ENCODE results near the gene NOTCH4.
A peak's percentile ranks its signal among the peaks of the same experiment; 100 is the strongest.

Gene NOTCH4

GRCh38 chr6:32195902-32196681 is 27.8 kb downstream of the NOTCH4 start:
- H3K9me3 ChIP-seq (ENCODE audit: control insufficient read depth, insufficient read depth, low read depth, low read length) = no peaks in the 10 kb centered on the region
- H3K4me3 ChIP-seq (ENCODE audit: low read depth, low read length) = peak overlapping the region; percentile 72
- no peaks in the 10 kb centered on the region for H3K36me3 ChIP-seq (ENCODE audit: control insufficient read depth in 2 of 2, insufficient read depth in 1 of 2, low read length in 2 of 2)
- ChIA-PET POLR2A (interaction anchor here (0.6 to 2.3 kb wide), 21 partner anchors 9 to 775 kb away, joined by 3 to 28 read pairs (median 6); partner anchors contain the start of genes AGPAT1, ATF6B, DXO and FKBPL), CTCF (interaction anchor here (0.5 to 2.2 kb wide), 21 partner anchors 8 to 441 kb away, joined by 3 to 25 read pairs (median 5); partner anchors contain the start of genes ATF6B and HLA-DQA1)
- H3K4me1 ChIP-seq (ENCODE audit: control insufficient read depth, insufficient read depth, low read length) = peaks cover 4% of the 10 kb centered on the region
- H3K27ac ChIP-seq (ENCODE audit: extremely low read depth, low read depth, low read length) = peak overlapping the region; percentile 97
- TF ChIP-seq KLF9 (tag by site-specific recombination; IDR thresholded peaks at IDR 0.05; ENCODE audit: low read depth) (peak; percentile 93), ZFP41 (tag by site-specific recombination; IDR thresholded peaks at IDR 0.05; ENCODE audit: borderline replicate concordance) (no peak), ZNF214 (tag by site-specific recombination; IDR thresholded peaks at IDR 0.05; ENCODE audit: borderline replicate concordance) (no peak), GLI4 (tag by site-specific recombination; IDR thresholded peaks at IDR 0.05) (0 out of 2 replicates have a peak, but pooled peaks have one; percentile 44), ZNF274 (IDR thresholded peaks at IDR 0.05; ENCODE audit: low read length) (no peak), ZNF274 (tag by site-specific recombination; IDR thresholded peaks at IDR 0.05; ENCODE audit: borderline replicate concordance) (no peak), ZNF639 (tag by site-specific recombination; IDR thresholded peaks at IDR 0.05) (no peak), ZNF501 (tag by site-specific recombination; IDR thresholded peaks at IDR 0.05) (peak; percentile 91), ZNF76 (tag by site-specific recombination; IDR thresholded peaks at IDR 0.05; ENCODE audit: borderline replicate concordance, low read depth) (peak; percentile 93), ZNF354C (tag by site-specific recombination; IDR thresholded peaks at IDR 0.05; ENCODE audit: borderline replicate concordance, low read depth) (no peak), ZBTB11 (tag by site-specific recombination; conservative IDR thresholded peaks at IDR 0.05; ENCODE audit: low read depth) (peak; percentile 33), ZXDB (tag by site-specific recombination; IDR thresholded peaks at IDR 0.05) (peak; percentile 21; the same call in 1 of the 2 replicates), ZNF184 (tag by site-specific recombination; IDR thresholded peaks at IDR 0.05) (no peak), ZNF133 (tag by site-specific recombination; IDR thresholded peaks at IDR 0.05) (no peak), ZNF341 (tag by site-specific recombination; IDR thresholded peaks at IDR 0.05; ENCODE audit: low read depth) (peak; percentile 98), ZNF624 (tag by site-specific recombination; IDR thresholded peaks at IDR 0.05) (0 out of 2 replicates have a peak, but pooled peaks have one; percentile 39), ZNF155 (tag by site-specific recombination; IDR thresholded peaks at IDR 0.05) (no peak), ZNF140 (tag by site-specific recombination; IDR thresholded peaks at IDR 0.05) (no peak), ZNF423 (tag by site-specific recombination; IDR thresholded peaks at IDR 0.05) (peak; percentile 90), ZNF670 (tag by site-specific recombination; IDR thresholded peaks at IDR 0.05; ENCODE audit: low read depth) (no peak), ZNF518A (tag by site-specific recombination; conservative IDR thresholded peaks at IDR 0.05; ENCODE audit: low read depth) (no peak), ZNF549 (tag by site-specific recombination; IDR thresholded peaks at IDR 0.05) (no peak), ZNF776 (tag by site-specific recombination; IDR thresholded peaks at IDR 0.05; ENCODE audit: borderline replicate concordance) (no peak), ZSCAN23 (tag by site-specific recombination; IDR thresholded peaks at IDR 0.05) (0 out of 2 replicates have a peak, but pooled peaks have one; percentile 42), ZBTB26 (tag by site-specific recombination; optimal IDR thresholded peaks at IDR 0.05) (peak; percentile 97), ZEB2 (tag by site-specific recombination; IDR thresholded peaks at IDR 0.05) (peak; percentile 75), ZNF621 (tag by site-specific recombination; IDR thresholded peaks at IDR 0.05) (no peak)

Measured in HEK293 (cell line).